Measurements from ENCODE around the gene TP53.
A peak's percentile ranks its signal among the peaks of the same experiment; 100 is the strongest.

Gene TP53

DNA sequence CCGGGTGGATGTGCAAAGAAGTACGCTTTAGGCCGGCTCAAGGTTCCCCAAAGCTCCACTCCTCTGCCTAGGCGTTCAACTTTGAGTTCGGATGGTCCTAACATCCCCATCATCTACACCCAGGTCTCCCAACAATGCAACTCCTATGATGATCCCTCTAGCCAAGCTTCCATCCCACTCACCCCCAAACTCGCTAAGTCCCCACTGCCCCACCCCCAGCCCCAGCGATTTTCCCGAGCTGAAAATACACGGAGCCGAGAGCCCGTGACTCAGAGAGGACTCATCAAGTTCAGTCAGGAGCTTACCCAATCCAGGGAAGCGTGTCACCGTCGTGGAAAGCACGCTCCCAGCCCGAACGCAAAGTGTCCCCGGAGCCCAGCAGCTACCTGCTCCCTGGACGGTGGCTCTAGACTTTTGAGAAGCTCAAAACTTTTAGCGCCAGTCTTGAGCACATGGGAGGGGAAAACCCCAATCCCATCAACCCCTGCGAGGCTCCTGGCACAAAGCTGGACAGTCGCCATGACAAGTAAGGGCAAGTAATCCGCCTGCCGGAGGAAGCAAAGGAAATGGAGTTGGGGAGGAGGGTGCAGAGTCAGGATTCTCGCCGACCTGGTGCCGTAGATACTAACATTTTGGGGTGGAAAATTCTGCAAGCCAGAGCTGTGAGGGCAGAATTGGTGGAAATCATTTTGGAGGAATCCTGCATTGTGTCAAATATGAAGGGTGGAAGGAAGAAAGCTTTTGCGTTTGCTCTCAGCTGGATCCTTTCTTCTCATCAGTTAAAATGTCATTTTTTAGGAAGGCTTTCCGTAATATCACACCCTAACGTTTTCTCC is at the start of gene TP53:
Gene TP53 (minus strand): TSS at position 419 of the 836 bp plus-strand sequence. CDS start 10,896 bp downstream, outside the sequence.
- Histone ChIP-seq H3K4me3 (replicated peaks; ENCODE audit: low read depth, low read length) (peak within 1 kb of the TSS; percentile 100), H3K27me3 (replicated peaks; ENCODE audit: control insufficient read depth, insufficient read depth, low read length) (no peaks in the 10 kb centered on the region), H3K36me3 (ENCODE audit: control insufficient read depth, insufficient read depth, low read length) (no peaks in the 10 kb centered on the region; the same call in none of the 2 replicates)
- peak; percentile 84 for DNase-seq (ENCODE audit: extremely low read depth, insufficient read length)
- TF ChIP-seq, protein P1, sequence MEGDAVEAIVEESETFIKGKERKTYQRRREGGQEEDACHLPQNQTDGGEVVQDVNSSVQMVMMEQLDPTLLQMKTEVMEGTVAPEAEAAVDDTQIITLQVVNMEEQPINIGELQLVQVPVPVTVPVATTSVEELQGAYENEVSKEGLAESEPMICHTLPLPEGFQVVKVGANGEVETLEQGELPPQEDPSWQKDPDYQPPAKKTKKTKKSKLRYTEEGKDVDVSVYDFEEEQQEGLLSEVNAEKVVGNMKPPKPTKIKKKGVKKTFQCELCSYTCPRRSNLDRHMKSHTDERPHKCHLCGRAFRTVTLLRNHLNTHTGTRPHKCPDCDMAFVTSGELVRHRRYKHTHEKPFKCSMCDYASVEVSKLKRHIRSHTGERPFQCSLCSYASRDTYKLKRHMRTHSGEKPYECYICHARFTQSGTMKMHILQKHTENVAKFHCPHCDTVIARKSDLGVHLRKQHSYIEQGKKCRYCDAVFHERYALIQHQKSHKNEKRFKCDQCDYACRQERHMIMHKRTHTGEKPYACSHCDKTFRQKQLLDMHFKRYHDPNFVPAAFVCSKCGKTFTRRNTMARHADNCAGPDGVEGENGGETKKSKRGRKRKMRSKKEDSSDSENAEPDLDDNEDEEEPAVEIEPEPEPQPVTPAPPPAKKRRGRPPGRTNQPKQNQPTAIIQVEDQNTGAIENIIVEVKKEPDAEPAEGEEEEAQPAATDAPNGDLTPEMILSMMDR (IDR thresholded peaks at IDR 0.05; ENCODE audit: insufficient read depth, low read length, poor library complexity, severe bottlenecking) = no peak

GRCh38 chr17:7732981-7733539 is 45.8 kb upstream of the TP53 start:
- Histone ChIP-seq H3K27me3 (replicated peaks; ENCODE audit: control insufficient read depth, insufficient read depth, low read length) (peaks cover 1% of the 10 kb centered on the region), H3K4me3 (replicated peaks; ENCODE audit: low read depth, low read length) (no peak overlapping the region), H3K36me3 (ENCODE audit: control insufficient read depth, insufficient read depth, low read length) (no peaks in the 10 kb centered on the region)
- DNase-seq (ENCODE audit: extremely low read depth, insufficient read length) = no peak
- TF ChIP-seq, protein P1 (IDR thresholded peaks at IDR 0.05; ENCODE audit: insufficient read depth, low read length, poor library complexity, severe bottlenecking) = no peak

GRCh38 chr17:7729816-7730215 is 42.5 kb upstream of the TP53 start:
- no peak for DNase-seq (ENCODE audit: extremely low read depth, insufficient read length)
- no peaks in the 10 kb centered on the region; the same call in none of the 2 replicates for H3K27me3 ChIP-seq (replicated peaks; ENCODE audit: control insufficient read depth, insufficient read depth, low read length)
- no peak overlapping the region for H3K4me3 ChIP-seq (replicated peaks; ENCODE audit: low read depth, low read length)
- H3K36me3 ChIP-seq (ENCODE audit: control insufficient read depth, insufficient read depth, low read length) = no peaks in the 10 kb centered on the region
- TF ChIP-seq, protein P1 (IDR thresholded peaks at IDR 0.05; ENCODE audit: insufficient read depth, low read length, poor library complexity, severe bottlenecking) = no peak

GRCh38 chr17:7727886-7728285 is 40.6 kb upstream of the TP53 start:
- TF ChIP-seq, protein P1 (IDR thresholded peaks at IDR 0.05; ENCODE audit: insufficient read depth, low read length, poor library complexity, severe bottlenecking) = no peak
- Histone ChIP-seq H3K4me3 (replicated peaks; ENCODE audit: low read depth, low read length) (no peak overlapping the region), H3K27me3 (replicated peaks; ENCODE audit: control insufficient read depth, insufficient read depth, low read length) (no peaks in the 10 kb centered on the region; the same call in 1 of the 2 replicates), H3K36me3 (ENCODE audit: control insufficient read depth, insufficient read depth, low read length) (no peaks in the 10 kb centered on the region)
- DNase-seq (ENCODE audit: extremely low read depth, insufficient read length) = no peak

- Histone ChIP-seq H3K4me3 (replicated peaks; ENCODE audit: low read depth, low read length) (no peak overlapping the region), H3K36me3 (ENCODE audit: control insufficient read depth, insufficient read depth, low read length) (no peaks in the 10 kb centered on the region), H3K27me3 (replicated peaks; ENCODE audit: control insufficient read depth, insufficient read depth, low read length) (peaks cover under 1% of the 10 kb centered on the region; the same call in 1 of the 2 replicates)
- TF ChIP-seq, protein P1 (IDR thresholded peaks at IDR 0.05; ENCODE audit: insufficient read depth, low read length, poor library complexity, severe bottlenecking) = no peak
- no peak for DNase-seq (ENCODE audit: extremely low read depth, insufficient read length)
Observed at GRCh38 chr17:7721612-7722011, 34.3 kb upstream of the TP53 start.

Data from GM06990 (cell line).